WERI-Rb-1 (cell line): ENCODE results near the gene TPPP2.

Experiments
- DNase-seq: peaks from one replicate; pipeline ENCODE4 v3.0.0-alpha.2; 2020
- H3K27ac ChIP-seq: fragments of 250-450 bp; sonication (Bioruptor Pico); 2 replicates; pipeline ENCODE4 v1.5.1; 2020; ENCODE audit warnings: mild to moderate bottlenecking, moderate library complexity
- H3K27me3 ChIP-seq: fragments of 250-450 bp; sonication (Bioruptor Pico); 2 replicates; pipeline ENCODE4 v1.5.1; 2021; ENCODE audit warnings: mild to moderate bottlenecking, low read depth, moderate library complexity; ENCODE audit not compliant: insufficient read depth, severe bottlenecking
- H3K36me3 ChIP-seq: fragments of 250-450 bp; sonication (Bioruptor Pico); 2 replicates; pipeline ENCODE4 v1.5.1; 2020; ENCODE audit warnings: mild to moderate bottlenecking, moderate library complexity
- H3K4me3 ChIP-seq: 2 replicates; pipeline ENCODE4 v1.5.1; 2011; ENCODE audit warnings: low read depth, mild to moderate bottlenecking, control low read depth, low read length
- H3K9me3 ChIP-seq: fragments of 250-450 bp; sonication (Bioruptor Pico); 2 replicates; pipeline ENCODE4 v1.5.1; 2021; ENCODE audit warnings: mild to moderate bottlenecking, moderate library complexity; ENCODE audit not compliant: severe bottlenecking
- CTCF ChIP-seq: IDR thresholded peaks from 2 replicates; pipeline ENCODE4 v1.5.1; 2011; ENCODE audit warnings: low read depth, mild to moderate bottlenecking, control low read depth, inconsistent platforms, low read length

TPPP2 gene

GRCh38 chr14:21073921-21074320 lies 43.9 kb downstream of the TPPP2 start:
- H3K36me3 ChIP-seq = peaks cover 32% of the 10 kb centered on the region
- no peak overlapping the region for H3K4me3 ChIP-seq
- TF ChIP-seq CTCF = no peak
- no peak for DNase-seq
- no peak overlapping the region for H3K27ac ChIP-seq
- H3K9me3 ChIP-seq = no peaks in the 10 kb centered on the region
- no peaks in the 10 kb centered on the region for H3K27me3 ChIP-seq

- H3K9me3 ChIP-seq = no peaks in the 10 kb centered on the region
- H3K4me3 ChIP-seq = no peak overlapping the region
- H3K36me3 ChIP-seq = peaks cover 35% of the 10 kb centered on the region
- H3K27me3 ChIP-seq = no peaks in the 10 kb centered on the region
- no peak for DNase-seq
- no peak overlapping the region for H3K27ac ChIP-seq
- no peak for TF ChIP-seq CTCF
Observed at GRCh38 chr14:21074398-21075272, 44.6 kb downstream of the TPPP2 start.

- Histone ChIP-seq H3K36me3 (peaks cover 37% of the 10 kb centered on the region), H3K27ac (no peak overlapping the region), H3K4me3 (no peak overlapping the region), H3K27me3 (no peaks in the 10 kb centered on the region), H3K9me3 (no peaks in the 10 kb centered on the region)
- no peak for TF ChIP-seq CTCF
- DNase-seq = no peak
Observed at GRCh38 chr14:21075719-21076437, 45.9 kb downstream of the TPPP2 start.

- Histone ChIP-seq H3K27me3 (no peaks in the 10 kb centered on the region), H3K27ac (no peak overlapping the region), H3K36me3 (peaks cover 44% of the 10 kb centered on the region), H3K9me3 (no peaks in the 10 kb centered on the region), H3K4me3 (no peak overlapping the region)
- TF ChIP-seq CTCF = no peak
- no peak for DNase-seq
Observed at GRCh38 chr14:21077672-21078071, 47.7 kb downstream of the TPPP2 start.

GRCh38 chr14:21078287-21078686 lies 48.3 kb downstream of the TPPP2 start:
- Histone ChIP-seq H3K36me3 (peaks cover 43% of the 10 kb centered on the region), H3K27ac (no peak overlapping the region), H3K27me3 (no peaks in the 10 kb centered on the region), H3K9me3 (no peaks in the 10 kb centered on the region), H3K4me3 (no peak overlapping the region)
- no peak for TF ChIP-seq CTCF
- no peak for DNase-seq
